HepG2 (cell line): ENCODE measurements around the gene PLIN5. TPM values are rescaled to one million over a fixed set of nuclear protein-coding genes. Genes with fewer than 3 reads are reported as not detected.

ENCODE experiments used
- BCL3 ChIP-seq: sonication (generic); formaldehyde crosslinking; IDR thresholded peaks from 2 replicates; pipeline ENCODE4 v1.5.1; 2020; ENCODE audit warnings: mild to moderate bottlenecking, missing genetic modification reagents, moderate library complexity
- CHD2 ChIP-seq: IDR thresholded peaks from 2 replicates; pipeline ENCODE4 v1.6.1; 2011; ENCODE audit warnings: low read depth, low read length, improper control_type of control experiment
- DMTF1 ChIP-seq: sonication (generic); formaldehyde crosslinking; IDR thresholded peaks from 2 replicates; pipeline ENCODE4 v1.4.0; 2020; ENCODE audit warnings: mild to moderate bottlenecking, missing genetic modification reagents
- EEA1 ChIP-seq: sonication (generic); formaldehyde crosslinking; IDR thresholded peaks from 2 replicates; pipeline ENCODE4 v1.5.1; 2020; ENCODE audit warnings: mild to moderate bottlenecking, missing genetic modification reagents, borderline replicate concordance
- FLYWCH1 ChIP-seq: sonication (generic); formaldehyde crosslinking; IDR thresholded peaks from 2 replicates; pipeline ENCODE4 v1.8.1; 2023; ENCODE audit warnings: mild to moderate bottlenecking, missing genetic modification reagents
- HBP1 ChIP-seq: IDR thresholded peaks from 2 replicates; pipeline ENCODE4 v1.6.1; 2016; ENCODE audit warnings: low read depth, control low read depth
- HIC2 ChIP-seq: sonication (generic); formaldehyde crosslinking; IDR thresholded peaks from 2 replicates; pipeline ENCODE4 v1.9.0; 2022; ENCODE audit warnings: low read depth, missing genetic modification reagents
- HNF4G ChIP-seq, 2 experiments: sonication (generic) in 1 of 2; formaldehyde crosslinking in 1 of 2; IDR thresholded peaks; 2 replicates each; pipeline versions ENCODE4 v1.4.0 to v1.6.1; 2011 to 2020; ENCODE audit warnings: borderline replicate concordance in 2 of 2, low read depth in 2 of 2, mild to moderate bottlenecking in 2 of 2, low read length in 1 of 2, missing genetic modification reagents in 1 of 2, moderate library complexity in 1 of 2
- KDM2A ChIP-seq: sonication (generic); formaldehyde crosslinking; IDR thresholded peaks from 2 replicates; pipeline ENCODE4 v1.4.0; 2020; ENCODE audit warnings: low read depth, missing genetic modification reagents, borderline replicate concordance
- ZBTB49 ChIP-seq: sonication (generic); formaldehyde crosslinking; IDR thresholded peaks from 2 replicates; pipeline ENCODE4 v1.4.0; 2020; ENCODE audit warnings: missing genetic modification reagents, borderline replicate concordance
- ZNF101 ChIP-seq: sonication (generic); formaldehyde crosslinking; IDR thresholded peaks from 2 replicates; pipeline ENCODE4 v1.4.0; 2020; ENCODE audit warnings: mild to moderate bottlenecking, low read depth, missing genetic modification reagents, borderline replicate concordance
- ZNF281 ChIP-seq: sonication (generic); formaldehyde crosslinking; IDR thresholded peaks from 2 replicates; pipeline ENCODE4 v1.4.0; 2020; ENCODE audit warnings: missing genetic modification reagents, borderline replicate concordance
- ZNF619 ChIP-seq: sonication (generic); formaldehyde crosslinking; IDR thresholded peaks from 2 replicates; pipeline ENCODE4 v1.4.0; 2020; ENCODE audit warnings: mild to moderate bottlenecking, missing genetic modification reagents
- ZNF724P ChIP-seq: sonication (generic); formaldehyde crosslinking; IDR thresholded peaks from 2 replicates; pipeline ENCODE4 v1.8.0; 2022; ENCODE audit warnings: missing genetic modification reagents, borderline replicate concordance
- ZSCAN30 ChIP-seq: sonication (generic); formaldehyde crosslinking; IDR thresholded peaks from 2 replicates; pipeline ENCODE4 v1.5.0; 2020; ENCODE audit warnings: mild to moderate bottlenecking, missing genetic modification reagents
- polyA plus RNA-seq, 8 experiments: library from polyadenylated mRNA; depleted of rRNA in 3 of 8; stranded (reverse) in 7 of 8; unstranded in 1 of 8; fragments of >200 nt; fragmentation: Illumina TruSeq in 4 of 8; extraction: Trizol in 4 of 8; gene quantifications; 2 replicates each; pipeline versions ENCODE4 v1.2.1 to v1.2.3, GENCODE V29; 2011 to 2016; ENCODE audit warnings: low read depth in 4 of 8, missing spikeins in 1 of 8, mixed read lengths in 1 of 8; ENCODE audit not compliant: insufficient read depth in 1 of 8
- total RNA-seq, 5 experiments: library from RNA; depleted of rRNA; stranded (reverse); fragments of >200 nt; fragmentation: Illumina TruSeq; extraction: Trizol; gene quantifications; 2 replicates each; pipeline ENCODE4 v1.2.3, GENCODE V29; 2016; ENCODE audit warnings: low read depth in 1 of 5

PLIN5 gene
- total and polyA plus RNA-seq, 2 of the 13 experiments (the other 11 are each of a cell fraction or from before 2014, with no cell fraction given), result 1.8 to 4.8 TPM

GRCh38 chr19:4521170-4521887, 13.7 kb downstream of the PLIN5 start (continued):
- TF ChIP-seq ZNF281 (CRISPR knock-in tag) (peak; percentile 66; the same call in 1 of the 2 replicates), DMTF1 (CRISPR knock-in tag) (no peak), ZSCAN30 (CRISPR knock-in tag) (no peak), HNF4G (IDR thresholded peaks at IDR 0.05; ENCODE audit: borderline replicate concordance, low read depth, low read length) (peak; percentile 92), HNF4G (CRISPR knock-in tag; IDR thresholded peaks at IDR 0.05; ENCODE audit: borderline replicate concordance, low read depth) (peak; percentile 79; the same call in 1 of the 2 replicates), HIC2 (no peak), EEA1 (CRISPR knock-in tag) (no peak), BCL3 (CRISPR knock-in tag) (no peak), ZNF724P (CRISPR knock-in tag) (no peak), CHD2 (no peak), HBP1 (CRISPR knock-in tag) (no peak), ZNF101 (CRISPR knock-in tag) (no peak), ZNF619 (CRISPR knock-in tag) (no peak), FLYWCH1 (CRISPR knock-in tag) (no peak), KDM2A (CRISPR knock-in tag) (peak; percentile 26; the same call in 1 of the 2 replicates), ZBTB49 (CRISPR knock-in tag) (no peak)
